Trophoblast cell (in vitro differentiated cells and primary cell): ENCODE results near the gene PPP1R7.
"Not testable (repeated sequence)": the region's sequence is repeated elsewhere in the genome, so short reads cannot be mapped to it uniquely, and the experiment has no call there.

ENCODE experiments used
- DNase-seq, 2 donors: peaks; one replicate each; pipeline ENCODE4 v3.0.0-alpha.2; 2016
- H2AFZ ChIP-seq: 2 replicates; pipeline ENCODE4 v1.6.1; 2013; ENCODE audit warnings: low read length, moderate library complexity, mild to moderate bottlenecking; ENCODE audit not compliant: insufficient read depth, poor library complexity
- H2AK5ac ChIP-seq: 2 replicates; pipeline ENCODE4 v1.6.1; 2013; ENCODE audit warnings: mild to moderate bottlenecking, low read length
- H2BK120ac ChIP-seq: 2 replicates; pipeline ENCODE4 v1.6.1; 2013; ENCODE audit warnings: low read length, mild to moderate bottlenecking, moderate library complexity; ENCODE audit not compliant: insufficient read depth, poor library complexity
- H2BK12ac ChIP-seq: 2 replicates; pipeline ENCODE4 v1.6.1; 2013; ENCODE audit warnings: mild to moderate bottlenecking, low read length, moderate library complexity
- H2BK5ac ChIP-seq: 2 replicates; pipeline ENCODE4 v1.6.1; 2013; ENCODE audit warnings: low read length, low read depth, moderate library complexity, mild to moderate bottlenecking; ENCODE audit not compliant: poor library complexity
- H3K14ac ChIP-seq: 2 replicates; pipeline ENCODE4 v1.6.1; 2013; ENCODE audit warnings: mild to moderate bottlenecking, low read length
- H3K18ac ChIP-seq: 2 replicates; pipeline ENCODE4 v1.6.1; 2013; ENCODE audit warnings: mild to moderate bottlenecking, low read length
- H3K23ac ChIP-seq: 2 replicates; pipeline ENCODE4 v1.6.1; 2013; ENCODE audit warnings: low read length
- H3K27ac ChIP-seq: 2 replicates; pipeline ENCODE4 v1.5.1; 2013; ENCODE audit warnings: low read depth, mild to moderate bottlenecking, inconsistent platforms, low read length, moderate library complexity
- H3K27me3 ChIP-seq: 2 replicates; pipeline ENCODE4 v1.6.1; 2013; ENCODE audit warnings: inconsistent platforms, mild to moderate bottlenecking, low read length, moderate library complexity; ENCODE audit not compliant: insufficient read depth
- H3K36me3 ChIP-seq, 2 experiments: 1 replicate in 1 of 2; 2 replicates in 1 of 2; pipeline ENCODE4 v1.6.1; 2013; ENCODE audit warnings: low read length in 2 of 2, mild to moderate bottlenecking in 2 of 2, moderate library complexity in 1 of 2; ENCODE audit not compliant: insufficient read depth in 2 of 2, control insufficient read depth in 1 of 2
- H3K4ac ChIP-seq: 2 replicates; pipeline ENCODE4 v1.6.1; 2013; ENCODE audit warnings: low read depth, mild to moderate bottlenecking, low read length, moderate library complexity
- H3K4me1 ChIP-seq, 2 experiments: 1 replicate in 1 of 2; 2 replicates in 1 of 2; pipeline ENCODE4 v1.6.1; 2013; ENCODE audit warnings: low read length in 2 of 2, mild to moderate bottlenecking in 2 of 2, moderate library complexity in 1 of 2; ENCODE audit not compliant: insufficient read depth in 2 of 2, control insufficient read depth in 1 of 2
- H3K4me2 ChIP-seq: 2 replicates; pipeline ENCODE4 v1.6.1; 2013; ENCODE audit warnings: inconsistent platforms, mild to moderate bottlenecking, low read length, moderate library complexity
- H3K4me3 ChIP-seq: 2 replicates; pipeline ENCODE4 v1.5.1; 2013; ENCODE audit warnings: mild to moderate bottlenecking, low read depth, low read length, inconsistent platforms
- H3K79me1 ChIP-seq: one replicate; pipeline ENCODE4 v1.6.1; 2013; ENCODE audit warnings: low read length
- H3K79me2 ChIP-seq: 2 replicates; pipeline ENCODE4 v1.6.1; 2013; ENCODE audit warnings: low read length, mild to moderate bottlenecking; ENCODE audit not compliant: control insufficient read depth, insufficient read depth, poor library complexity
- H3K9ac ChIP-seq: 2 replicates; pipeline ENCODE4 v1.6.1; 2013; ENCODE audit warnings: mild to moderate bottlenecking, low read length
- H3K9me3 ChIP-seq: 2 replicates; pipeline ENCODE4 v1.6.1; 2013; ENCODE audit warnings: low read depth, mild to moderate bottlenecking, control low read depth, inconsistent platforms, low read length; ENCODE audit not compliant: insufficient read depth
- H4K12ac ChIP-seq: 2 replicates; pipeline ENCODE4 v1.6.1; 2013; ENCODE audit warnings: low read depth, mild to moderate bottlenecking, low read length, moderate library complexity
- H4K8ac ChIP-seq: 2 replicates; pipeline ENCODE4 v1.6.1; 2013; ENCODE audit warnings: low read depth, mild to moderate bottlenecking, low read length, moderate library complexity
- H4K91ac ChIP-seq: one replicate; pipeline ENCODE4 v1.6.1; 2013; ENCODE audit warnings: low read depth, mild to moderate bottlenecking, low read length, moderate library complexity
- WGBS: extraction: QIAGEN DNeasy Blood & Tissue Kit; methylation state at CpG from one replicate; pipeline ENCODE4 v1.1.7; 2013; ENCODE audit warnings: missing lambda C conversion rate; ENCODE audit not compliant: insufficient read length, insufficient coverage; ENCODE audit errors: extremely low coverage; 5-methylcytosine and 5-hydroxymethylcytosine counted together

Gene PPP1R7

GRCh38 chr2:241193271-241193670, 43.0 kb downstream of the PPP1R7 start:
- Histone ChIP-seq H3K4me1 (no peaks in the 10 kb centered on the region), H3K79me2 (no peaks in the 10 kb centered on the region), H2BK12ac (no peak overlapping the region), H3K4me2 (no peak overlapping the region), H4K91ac (no peak overlapping the region), H3K27ac (no peak overlapping the region), H3K4ac (no peak overlapping the region), H2AFZ (no peak overlapping the region), H3K18ac (no peak overlapping the region), H2BK120ac (no peak overlapping the region), H3K9me3 (no peaks in the 10 kb centered on the region), H2BK5ac (no peak overlapping the region), H3K36me3 (no peaks in the 10 kb centered on the region), H3K14ac (no peak overlapping the region), H3K9ac (no peak overlapping the region), H4K12ac (no peak overlapping the region), H4K8ac (no peak overlapping the region), H2AK5ac (no peak overlapping the region), H3K27me3 (no peaks in the 10 kb centered on the region), H3K4me3 (no peak overlapping the region), H3K23ac (no peak overlapping the region), H3K79me1 (no peaks in the 10 kb centered on the region)
- no peak for DNase-seq
- WGBS, result no CpG with 5 or more reads among the region's 8 CpGs

GRCh38 chr2:241194811-241195210, 44.5 kb downstream of the PPP1R7 start:
- Histone ChIP-seq H4K8ac (no peak overlapping the region), H3K18ac (no peak overlapping the region), H2BK12ac (no peak overlapping the region), H3K4me2 (no peak overlapping the region), H2AFZ (no peak overlapping the region), H3K79me2 (no peaks in the 10 kb centered on the region), H4K12ac (no peak overlapping the region), H3K27ac (no peak overlapping the region), H3K4ac (no peak overlapping the region), H2BK5ac (no peak overlapping the region), H2BK120ac (no peak overlapping the region), H3K4me1 (peaks cover 0 to 2% of the 10 kb centered on the region in 2 experiments), H3K14ac (no peak overlapping the region), H3K4me3 (no peak overlapping the region), H3K23ac (no peak overlapping the region), H4K91ac (no peak overlapping the region), H2AK5ac (no peak overlapping the region), H3K27me3 (no peaks in the 10 kb centered on the region), H3K79me1 (no peaks in the 10 kb centered on the region), H3K9me3 (peaks cover 2% of the 10 kb centered on the region), H3K36me3 (no peaks in the 10 kb centered on the region), H3K9ac (no peak overlapping the region)
- no peak for DNase-seq
- no CpG with 5 or more reads among the region's 9 CpGs for WGBS

- Histone ChIP-seq H3K79me2 (no peaks in the 10 kb centered on the region), H3K27ac (no peak overlapping the region), H4K8ac (no peak overlapping the region), H3K36me3 (no peaks in the 10 kb centered on the region), H4K91ac (no peak overlapping the region), H3K4me1 (peaks cover 0 to 2% of the 10 kb centered on the region in 2 experiments), H2AFZ (no peak overlapping the region), H2BK5ac (no peak overlapping the region), H3K9me3 (peaks cover 2% of the 10 kb centered on the region), H3K23ac (no peak overlapping the region), H4K12ac (no peak overlapping the region), H3K4me2 (no peak overlapping the region), H3K4me3 (no peak overlapping the region), H3K4ac (no peak overlapping the region), H3K14ac (no peak overlapping the region), H3K27me3 (no peaks in the 10 kb centered on the region), H2AK5ac (no peak overlapping the region), H3K79me1 (peaks cover 2% of the 10 kb centered on the region), H3K18ac (no peak overlapping the region), H3K9ac (no peak overlapping the region), H2BK120ac (no peak overlapping the region), H2BK12ac (no peak overlapping the region)
- WGBS, result no CpG with 5 or more reads among the region's 18 CpGs
- no peak for DNase-seq
Measured at GRCh38 chr2:241195506-241196130, 45.4 kb downstream of the PPP1R7 start.

- H4K8ac ChIP-seq, H3K36me3 ChIP-seq, H4K91ac ChIP-seq, H3K9ac ChIP-seq, H2AFZ ChIP-seq, DNase-seq, H3K4ac ChIP-seq, H2AK5ac ChIP-seq, H2BK5ac ChIP-seq, H3K4me3 ChIP-seq, H3K23ac ChIP-seq, H2BK120ac ChIP-seq, H3K27me3 ChIP-seq, H3K79me2 ChIP-seq, H3K4me1 ChIP-seq, H3K27ac ChIP-seq, H3K9me3 ChIP-seq, H3K14ac ChIP-seq, H4K12ac ChIP-seq, H3K4me2 ChIP-seq, H3K18ac ChIP-seq, H3K79me1 ChIP-seq, H2BK12ac ChIP-seq: not testable (repeated sequence)
- WGBS, result no CpG with 5 or more reads among the region's 14 CpGs
Measured at GRCh38 chr2:241197246-241197645, 47.0 kb downstream of the PPP1R7 start.
